Fibroblast of lung (primary cell): ENCODE data around the gene EWSR1.

ENCODE experiments used
- CTCF ChIP-seq, 2 donors: IDR thresholded peaks in 1 of 2; conservative IDR thresholded peaks in 1 of 2; 1 replicate in 1 of 2; 2 replicates in 1 of 2; pipeline ENCODE4 v1.5.1; 2011 to 2012; ENCODE audit warnings: low read length in 2 of 2, control low read depth in 1 of 2, inconsistent platforms in 1 of 2, low read depth in 1 of 2, mild to moderate bottlenecking in 1 of 2
- EZH2 ChIP-seq: IDR thresholded peaks from 2 replicates; pipeline ENCODE4 v1.5.1; 2012; ENCODE audit warnings: low read length, control low read depth, mild to moderate bottlenecking; ENCODE audit errors: missing control alignments

GRCh38 chr22:29305836-29306174 lies 37.7 kb downstream of the EWSR1 start:
- TF ChIP-seq CTCF (conservative IDR thresholded peaks at IDR 0.05 in 1 of 2, IDR thresholded peaks at IDR 0.05 in 1 of 2; ENCODE audit: low read depth in 1 of 2, low read length in 2 of 2) (no peak), EZH2 (no peak)
